ENCODE measurements around the gene HLA-C. TPM values are rescaled to one million over a fixed set of nuclear protein-coding genes. Genes with fewer than 3 reads are reported as not detected.

The HLA-C gene
- total and polyA plus RNA-seq, 10 of the 15 experiments (the other 5 are each of a cell fraction or from before 2014, with no cell fraction given) = 121 to 1,092 (median 806) TPM

DNA sequence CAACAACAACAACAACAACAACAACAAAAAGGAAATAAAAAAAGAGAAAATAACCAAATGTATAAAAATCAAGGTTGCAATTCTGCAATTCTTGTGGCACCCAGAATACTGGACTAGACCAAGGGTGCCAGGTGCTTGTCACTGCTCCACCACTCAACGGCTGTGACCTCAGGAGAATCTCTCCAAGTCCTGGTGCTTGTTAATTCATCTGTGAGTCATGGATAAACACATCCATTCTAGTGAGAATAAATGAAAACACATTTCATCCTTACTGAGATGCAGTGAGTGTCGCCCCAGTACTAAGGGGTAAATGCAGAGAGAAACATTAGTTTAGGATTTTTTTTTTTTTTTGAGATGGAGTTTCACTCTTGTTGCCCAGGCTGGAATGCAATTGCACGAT is 32.0 kb downstream of the HLA-C start:
- H3K36me3 ChIP-seq (ENCODE audit: control insufficient read depth in 2 of 2, insufficient read depth in 2 of 2, low read length in 1 of 2) = no peaks in the 10 kb centered on the region
- ChIA-PET POLR2A (no interaction called here), RAD21 (ENCODE audit: unreplicated experiment) (no interaction called here), CTCF (no interaction called here), SMC1A (ENCODE audit: uncharacterized antibody, unreplicated experiment) (no interaction called here)
- TF ChIP-seq NFIC (IDR thresholded peaks at IDR 0.05; ENCODE audit: low read depth, low read length) = no peak
- TF ChIP-seq, protein P1, sequence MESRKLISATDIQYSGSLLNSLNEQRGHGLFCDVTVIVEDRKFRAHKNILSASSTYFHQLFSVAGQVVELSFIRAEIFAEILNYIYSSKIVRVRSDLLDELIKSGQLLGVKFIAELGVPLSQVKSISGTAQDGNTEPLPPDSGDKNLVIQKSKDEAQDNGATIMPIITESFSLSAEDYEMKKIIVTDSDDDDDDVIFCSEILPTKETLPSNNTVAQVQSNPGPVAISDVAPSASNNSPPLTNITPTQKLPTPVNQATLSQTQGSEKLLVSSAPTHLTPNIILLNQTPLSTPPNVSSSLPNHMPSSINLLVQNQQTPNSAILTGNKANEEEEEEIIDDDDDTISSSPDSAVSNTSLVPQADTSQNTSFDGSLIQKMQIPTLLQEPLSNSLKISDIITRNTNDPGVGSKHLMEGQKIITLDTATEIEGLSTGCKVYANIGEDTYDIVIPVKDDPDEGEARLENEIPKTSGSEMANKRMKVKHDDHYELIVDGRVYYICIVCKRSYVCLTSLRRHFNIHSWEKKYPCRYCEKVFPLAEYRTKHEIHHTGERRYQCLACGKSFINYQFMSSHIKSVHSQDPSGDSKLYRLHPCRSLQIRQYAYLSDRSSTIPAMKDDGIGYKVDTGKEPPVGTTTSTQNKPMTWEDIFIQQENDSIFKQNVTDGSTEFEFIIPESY (IDR thresholded peaks at IDR 0.05) = no peak
- TF ChIP-seq EP300 (IDR thresholded peaks at IDR 0.05; ENCODE audit: borderline replicate concordance in 1 of 2, control insufficient read depth in 1 of 2, low read depth in 2 of 2, low read length in 2 of 2) = no peak
- TF ChIP-seq FOXM1 (IDR thresholded peaks at IDR 0.05; ENCODE audit: low read depth, low read length) = no peak
- TF ChIP-seq TBL1XR1 (IDR thresholded peaks at IDR 0.05; ENCODE audit: low read depth, low read length) = no peak
- no peak for TF ChIP-seq SRF (IDR thresholded peaks at IDR 0.05; ENCODE audit: low read depth in 2 of 2, low read length in 2 of 2)
- TF ChIP-seq TCF12 (IDR thresholded peaks at IDR 0.05; ENCODE audit: low read depth, low read length) = no peak
- no peak for TF ChIP-seq ATF7 (IDR thresholded peaks at IDR 0.05; ENCODE audit: low read depth)
- TF ChIP-seq ZNF622 (IDR thresholded peaks at IDR 0.05) = no peak
- TF ChIP-seq POLR2AphosphoS2 (IDR thresholded peaks at IDR 0.05; ENCODE audit: low read depth, low read length) = no peak
- TF ChIP-seq, protein P2, sequence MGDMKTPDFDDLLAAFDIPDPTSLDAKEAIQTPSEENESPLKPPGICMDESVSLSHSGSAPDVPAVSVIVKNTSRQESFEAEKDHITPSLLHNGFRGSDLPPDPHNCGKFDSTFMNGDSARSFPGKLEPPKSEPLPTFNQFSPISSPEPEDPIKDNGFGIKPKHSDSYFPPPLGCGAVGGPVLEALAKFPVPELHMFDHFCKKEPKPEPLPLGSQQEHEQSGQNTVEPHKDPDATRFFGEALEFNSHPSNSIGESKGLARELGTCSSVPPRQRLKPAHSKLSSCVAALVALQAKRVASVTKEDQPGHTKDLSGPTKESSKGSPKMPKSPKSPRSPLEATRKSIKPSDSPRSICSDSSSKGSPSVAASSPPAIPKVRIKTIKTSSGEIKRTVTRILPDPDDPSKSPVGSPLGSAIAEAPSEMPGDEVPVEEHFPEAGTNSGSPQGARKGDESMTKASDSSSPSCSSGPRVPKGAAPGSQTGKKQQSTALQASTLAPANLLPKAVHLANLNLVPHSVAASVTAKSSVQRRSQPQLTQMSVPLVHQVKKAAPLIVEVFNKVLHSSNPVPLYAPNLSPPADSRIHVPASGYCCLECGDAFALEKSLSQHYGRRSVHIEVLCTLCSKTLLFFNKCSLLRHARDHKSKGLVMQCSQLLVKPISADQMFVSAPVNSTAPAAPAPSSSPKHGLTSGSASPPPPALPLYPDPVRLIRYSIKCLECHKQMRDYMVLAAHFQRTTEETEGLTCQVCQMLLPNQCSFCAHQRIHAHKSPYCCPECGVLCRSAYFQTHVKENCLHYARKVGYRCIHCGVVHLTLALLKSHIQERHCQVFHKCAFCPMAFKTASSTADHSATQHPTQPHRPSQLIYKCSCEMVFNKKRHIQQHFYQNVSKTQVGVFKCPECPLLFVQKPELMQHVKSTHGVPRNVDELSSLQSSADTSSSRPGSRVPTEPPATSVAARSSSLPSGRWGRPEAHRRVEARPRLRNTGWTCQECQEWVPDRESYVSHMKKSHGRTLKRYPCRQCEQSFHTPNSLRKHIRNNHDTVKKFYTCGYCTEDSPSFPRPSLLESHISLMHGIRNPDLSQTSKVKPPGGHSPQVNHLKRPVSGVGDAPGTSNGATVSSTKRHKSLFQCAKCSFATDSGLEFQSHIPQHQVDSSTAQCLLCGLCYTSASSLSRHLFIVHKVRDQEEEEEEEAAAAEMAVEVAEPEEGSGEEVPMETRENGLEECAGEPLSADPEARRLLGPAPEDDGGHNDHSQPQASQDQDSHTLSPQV (IDR thresholded peaks at IDR 0.05) = no peak
- TF ChIP-seq CHD2 (IDR thresholded peaks at IDR 0.05; ENCODE audit: borderline replicate concordance, low read depth, low read length) = no peak
- no peak for TF ChIP-seq NR2C2 (IDR thresholded peaks at IDR 0.05; ENCODE audit: borderline replicate concordance, control insufficient read depth, insufficient read length, low read depth)
- TF ChIP-seq BRCA1 (IDR thresholded peaks at IDR 0.05; ENCODE audit: low read depth, low read length) = no peak
- no peak for TF ChIP-seq IRF4 (IDR thresholded peaks at IDR 0.05; ENCODE audit: low read depth, low read length)
- no peak for TF ChIP-seq FOS (IDR thresholded peaks at IDR 0.05; ENCODE audit: borderline replicate concordance, extremely low read depth, insufficient read length)
- TF ChIP-seq, protein P3, sequence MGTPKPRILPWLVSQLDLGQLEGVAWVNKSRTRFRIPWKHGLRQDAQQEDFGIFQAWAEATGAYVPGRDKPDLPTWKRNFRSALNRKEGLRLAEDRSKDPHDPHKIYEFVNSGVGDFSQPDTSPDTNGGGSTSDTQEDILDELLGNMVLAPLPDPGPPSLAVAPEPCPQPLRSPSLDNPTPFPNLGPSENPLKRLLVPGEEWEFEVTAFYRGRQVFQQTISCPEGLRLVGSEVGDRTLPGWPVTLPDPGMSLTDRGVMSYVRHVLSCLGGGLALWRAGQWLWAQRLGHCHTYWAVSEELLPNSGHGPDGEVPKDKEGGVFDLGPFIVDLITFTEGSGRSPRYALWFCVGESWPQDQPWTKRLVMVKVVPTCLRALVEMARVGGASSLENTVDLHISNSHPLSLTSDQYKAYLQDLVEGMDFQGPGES (IDR thresholded peaks at IDR 0.05) = no peak
- TF ChIP-seq LARP7 (IDR thresholded peaks at IDR 0.05) = no peak
- TF ChIP-seq ESRRA (IDR thresholded peaks at IDR 0.05; ENCODE audit: low read length) = no peak
- TF ChIP-seq CEBPB (IDR thresholded peaks at IDR 0.05; ENCODE audit: borderline replicate concordance in 1 of 2, low read depth in 2 of 2, low read length in 2 of 2) = no peak
- intact Hi-C loops (cut with micrococcal nuclease; ENCODE audit: unreplicated experiment) = no loop called here
- H3K4me2 ChIP-seq (ENCODE audit: control insufficient read depth, insufficient read depth) = no peak overlapping the region
- H3K79me2 ChIP-seq (ENCODE audit: control insufficient read depth, insufficient read depth, low read length) = no peaks in the 10 kb centered on the region
- no peak overlapping the region for H3K9ac ChIP-seq (ENCODE audit: control insufficient read depth, insufficient read depth, low read length)
- BruUV-seq (replicated peaks) = no TSS peak
- no peak overlapping the region for H2AFZ ChIP-seq (ENCODE audit: control insufficient read depth, low read depth, low read length)
- WGBS (ENCODE audit: insufficient coverage, insufficient replicate concordance, low lambda C conversion rate, missing lambda C conversion rate) = 2% methylated on average over 3 of the region's 3 CpGs
- no peaks in the 10 kb centered on the region for H3K9me3 ChIP-seq (replicated peaks; ENCODE audit: control insufficient read depth, insufficient read depth, low read length)
- no peaks in the 10 kb centered on the region for H3K4me1 ChIP-seq (ENCODE audit: control insufficient read depth, insufficient read depth, low read length)
- ATAC-seq = no peak
- no peak overlapping the region for H3K27ac ChIP-seq (ENCODE audit: control insufficient read depth, insufficient read depth)
- no peak for DNase-seq (ENCODE audit: low read depth, low spot score)
- no peak overlapping the region for H3K4me3 ChIP-seq
- H4K20me1 ChIP-seq (ENCODE audit: control insufficient read depth, insufficient read depth) = no peaks in the 10 kb centered on the region
- FAIRE-seq = no peak
- H3K27me3 ChIP-seq (replicated peaks in 1 of 2; ENCODE audit: control insufficient read depth in 2 of 2, insufficient read depth in 2 of 2, low read length in 1 of 2) = peaks cover 0 to 3% of the 10 kb centered on the region in 2 experiments; a peak in 1 of 4 replicates
- in situ Hi-C loops (cut with MboI) = no loop called here

Measured in GM12878 (cell line).